ENCODE data around the gene MAP4K4.
"Not testable (repeated sequence)": the region's sequence is repeated elsewhere in the genome, so short reads cannot be mapped to it uniquely, and the experiment has no call there.

- not testable (repeated sequence) for TF ChIP-seq CTCF (IDR thresholded peaks at IDR 0.05 in 4 of 5, conservative IDR thresholded peaks at IDR 0.05 in 1 of 5); POLR2A (IDR thresholded peaks at IDR 0.05)
Measured at GRCh38 chr2:101748462-101748861, 51.0 kb downstream of the MAP4K4 start.
